Osteoblast (primary cell): ENCODE results near the gene MYO5B. TPM values are rescaled to one million over a fixed set of nuclear protein-coding genes. Genes with fewer than 3 reads are reported as not detected.

Experiments used
- DNase-seq: peaks from one replicate; pipeline ENCODE4 v3.0.0; 2011; ENCODE audit warnings: low spot score, mixed read lengths; ENCODE audit not compliant: insufficient read length; ENCODE audit errors: missing footprints
- H2AFZ ChIP-seq: 2 replicates; pipeline ENCODE4 v1.6.0; 2011; ENCODE audit warnings: mild to moderate bottlenecking, low read length
- H3K27ac ChIP-seq: 2 replicates; pipeline ENCODE4 v1.5.1; 2011; ENCODE audit warnings: mild to moderate bottlenecking, low read depth, low read length, moderate library complexity
- H3K27me3 ChIP-seq: 2 replicates; pipeline ENCODE4 v1.6.0; 2012; ENCODE audit warnings: mild to moderate bottlenecking, control low read depth, inconsistent platforms, low read length, moderate library complexity; ENCODE audit not compliant: insufficient read depth
- H3K36me3 ChIP-seq: 2 replicates; pipeline ENCODE4 v1.5.1; 2011; ENCODE audit warnings: mild to moderate bottlenecking, low read length, control low read depth, moderate library complexity; ENCODE audit not compliant: insufficient read depth
- H3K4me1 ChIP-seq: 2 replicates; pipeline ENCODE4 v1.5.1; 2011; ENCODE audit warnings: mild to moderate bottlenecking, low read length, control low read depth, moderate library complexity; ENCODE audit not compliant: insufficient read depth
- H3K4me2 ChIP-seq: 2 replicates; pipeline ENCODE4 v1.6.0; 2011; ENCODE audit warnings: mild to moderate bottlenecking, low read length; ENCODE audit not compliant: insufficient read depth
- H3K4me3 ChIP-seq: fragments of 200-600 bp; sonication (generic); 3 replicates; pipeline ENCODE4 v1.5.1; 2012; ENCODE audit warnings: mild to moderate bottlenecking, low read length, inconsistent platforms; ENCODE audit not compliant: insufficient read depth
- H3K79me2 ChIP-seq: 2 replicates; pipeline ENCODE4 v1.6.0; 2012; ENCODE audit warnings: mild to moderate bottlenecking, low read length, control low read depth, inconsistent platforms; ENCODE audit not compliant: insufficient read depth
- H3K9me3 ChIP-seq: 2 replicates; pipeline ENCODE4 v1.5.1; 2011; ENCODE audit warnings: low read depth, low read length, control low read depth
- H4K20me1 ChIP-seq: 2 replicates; pipeline ENCODE4 v1.6.0; 2012; ENCODE audit warnings: mild to moderate bottlenecking, low read length, control low read depth; ENCODE audit not compliant: insufficient read depth
- CTCF ChIP-seq: IDR thresholded peaks from 2 replicates; pipeline ENCODE4 v1.5.1; 2011; ENCODE audit warnings: mild to moderate bottlenecking, low read depth, low read length, moderate library complexity; ENCODE audit errors: extremely low read depth
- total RNA-seq: library from RNA; depleted of rRNA; stranded (reverse); fragments of >200 nt; gene quantifications from 2 replicates; pipeline ENCODE4 v1.2.3, GENCODE V29; 2012

Gene MYO5B
- total RNA-seq, 1 donor: 0.36 TPM

GRCh38 chr18:49976001-49976400 is 218.9 kb downstream of the MYO5B start:
- Histone ChIP-seq H3K27me3 (peaks cover 12% of the 10 kb centered on the region), H3K4me2 (no peak overlapping the region), H4K20me1 (no peaks in the 10 kb centered on the region), H3K36me3 (no peaks in the 10 kb centered on the region), H3K9me3 (no peaks in the 10 kb centered on the region), H3K27ac (no peak overlapping the region), H3K79me2 (no peaks in the 10 kb centered on the region), H3K4me3 (no peak overlapping the region), H2AFZ (no peak overlapping the region), H3K4me1 (no peaks in the 10 kb centered on the region)
- TF ChIP-seq CTCF: no peak
- no peak for DNase-seq

GRCh38 chr18:49974079-49974478 is 220.9 kb downstream of the MYO5B start:
- Histone ChIP-seq H3K4me1 (no peaks in the 10 kb centered on the region), H3K4me3 (no peak overlapping the region), H3K79me2 (no peaks in the 10 kb centered on the region), H3K4me2 (no peak overlapping the region), H3K36me3 (no peaks in the 10 kb centered on the region), H4K20me1 (no peaks in the 10 kb centered on the region), H3K9me3 (no peaks in the 10 kb centered on the region), H3K27me3 (peaks cover 12% of the 10 kb centered on the region), H3K27ac (no peak overlapping the region), H2AFZ (no peak overlapping the region)
- no peak for TF ChIP-seq CTCF
- no peak for DNase-seq

- Histone ChIP-seq H3K27ac (no peak overlapping the region), H3K27me3 (peaks cover 12% of the 10 kb centered on the region), H3K36me3 (no peaks in the 10 kb centered on the region), H3K79me2 (no peaks in the 10 kb centered on the region), H3K4me3 (no peak overlapping the region), H3K4me2 (no peak overlapping the region), H2AFZ (no peak overlapping the region), H4K20me1 (no peaks in the 10 kb centered on the region), H3K4me1 (no peaks in the 10 kb centered on the region), H3K9me3 (no peaks in the 10 kb centered on the region)
- TF ChIP-seq CTCF: no peak
- no peak for DNase-seq
These were observed 221.4 kb downstream of the MYO5B start for GRCh38 chr18:49973592-49973991.

- H3K27me3 ChIP-seq: peaks cover 8% of the 10 kb centered on the region
- H3K79me2 ChIP-seq: no peaks in the 10 kb centered on the region
- H2AFZ ChIP-seq: no peak overlapping the region
- H3K4me3 ChIP-seq: no peak overlapping the region
- H3K4me1 ChIP-seq: no peaks in the 10 kb centered on the region
- no peaks in the 10 kb centered on the region for H4K20me1 ChIP-seq
- H3K4me2 ChIP-seq: no peak overlapping the region
- no peaks in the 10 kb centered on the region for H3K9me3 ChIP-seq
- TF ChIP-seq CTCF: no peak
- H3K36me3 ChIP-seq: no peaks in the 10 kb centered on the region
- no peak overlapping the region for H3K27ac ChIP-seq
- no peak for DNase-seq
These were observed 222.4 kb downstream of the MYO5B start for GRCh38 chr18:49972535-49972934.
